Sigmoid colon (tissue), 7 donors: ENCODE results near the gene NUP214. TPM values are rescaled to one million over a fixed set of nuclear protein-coding genes. Genes with fewer than 3 reads are reported as not detected.

Experiments used
- DNase-seq: peaks from one replicate; pipeline ENCODE4 v3.0.0-alpha.2; 2019
- H3K27ac ChIP-seq, 4 donors: fragments of 200-600 bp; sonication (generic); one replicate each; pipeline ENCODE4 v1.5.1; 2016 to 2019; ENCODE audit warnings: mild to moderate bottlenecking in 1 of 4
- H3K27me3 ChIP-seq, 3 donors: fragments of 200-600 bp; sonication (generic); one replicate each; pipeline ENCODE4 v1.5.1; 2019; ENCODE audit warnings: mild to moderate bottlenecking in 1 of 3
- H3K36me3 ChIP-seq, 4 donors: fragments of 200-600 bp; sonication (generic); one replicate each; pipeline ENCODE4 v1.5.1; 2016 to 2019
- H3K4me1 ChIP-seq, 4 donors: fragments of 200-600 bp; sonication (generic); one replicate each; pipeline ENCODE4 v1.5.1; 2017 to 2019
- H3K4me3 ChIP-seq, 4 donors: fragments of 200-600 bp; sonication (generic); one replicate each; pipeline ENCODE4 v1.5.1; 2017 to 2019; ENCODE audit warnings: mild to moderate bottlenecking in 2 of 4, moderate library complexity in 1 of 4
- H3K9me3 ChIP-seq, 4 donors: fragments of 200-600 bp in 3 of 4; sonication (generic) in 3 of 4; one replicate each; pipeline versions ENCODE4 v1.5.1 to v1.6.1; 2013 to 2019
- EP300 ChIP-seq, 4 donors: sonication (generic); formaldehyde crosslinking; IDR thresholded peaks; one replicate each; pipeline ENCODE4 v1.6.1; 2017; ENCODE audit warnings: antibody characterized with exemption in 4 of 4
- POLR2A ChIP-seq, 2 donors: fragments of 450-650 bp; IDR thresholded peaks; one replicate each; pipeline ENCODE4 v1.6.1; 2016; ENCODE audit warnings: antibody characterized with exemption in 2 of 2, mild to moderate bottlenecking in 2 of 2, moderate library complexity in 2 of 2
- POLR2AphosphoS5 ChIP-seq, 4 donors: sonication (generic); formaldehyde crosslinking; IDR thresholded peaks; one replicate each; pipeline ENCODE4 v1.6.1; 2017; ENCODE audit warnings: antibody characterized with exemption in 4 of 4
- WGBS, 2 donors: extraction: QIAGEN DNeasy Blood & Tissue Kit; methylation state at CpG; one replicate each; pipeline ENCODE4 v1.1.7; 2013; 5-methylcytosine and 5-hydroxymethylcytosine counted together
- intact Hi-C: fragments of 100-400 bp; cut with DNase I; formaldehyde crosslinking; loops from one replicate; pipeline ENCODE4 v1.15.1; 2023
- polyA plus RNA-seq, 3 donors: library from polyadenylated mRNA; stranded (reverse); fragments of 200-250 nt; gene quantifications; one replicate each; pipeline ENCODE4 v1.2.3, GENCODE V29; 2013
- total RNA-seq, 4 donors: library from RNA; depleted of rRNA; stranded (reverse); fragments of >200 nt; gene quantifications; one replicate each; pipeline ENCODE4 v1.1.0, GENCODE V29; 2016
- TF ChIP-seq, protein P1 (sequence below), 4 experiments: fragments of 450-650 bp in 3 of 4; fragments of 200-600 bp in 1 of 4; IDR thresholded peaks; one replicate each; pipeline ENCODE4 v1.5.1; 2016 to 2019; ENCODE audit warnings: antibody characterized with exemption in 4 of 4, mild to moderate bottlenecking in 3 of 4, moderate library complexity in 2 of 4
- donor health status: healthy with polysubstance abuse.
- donor health status: Bipolar disorder and iron deficiency.
- donor health status: healthy.

NUP214 gene
- total and polyA plus RNA-seq, 7 donors: 9.2 to 87.5 (median 28.5) TPM

DNA sequence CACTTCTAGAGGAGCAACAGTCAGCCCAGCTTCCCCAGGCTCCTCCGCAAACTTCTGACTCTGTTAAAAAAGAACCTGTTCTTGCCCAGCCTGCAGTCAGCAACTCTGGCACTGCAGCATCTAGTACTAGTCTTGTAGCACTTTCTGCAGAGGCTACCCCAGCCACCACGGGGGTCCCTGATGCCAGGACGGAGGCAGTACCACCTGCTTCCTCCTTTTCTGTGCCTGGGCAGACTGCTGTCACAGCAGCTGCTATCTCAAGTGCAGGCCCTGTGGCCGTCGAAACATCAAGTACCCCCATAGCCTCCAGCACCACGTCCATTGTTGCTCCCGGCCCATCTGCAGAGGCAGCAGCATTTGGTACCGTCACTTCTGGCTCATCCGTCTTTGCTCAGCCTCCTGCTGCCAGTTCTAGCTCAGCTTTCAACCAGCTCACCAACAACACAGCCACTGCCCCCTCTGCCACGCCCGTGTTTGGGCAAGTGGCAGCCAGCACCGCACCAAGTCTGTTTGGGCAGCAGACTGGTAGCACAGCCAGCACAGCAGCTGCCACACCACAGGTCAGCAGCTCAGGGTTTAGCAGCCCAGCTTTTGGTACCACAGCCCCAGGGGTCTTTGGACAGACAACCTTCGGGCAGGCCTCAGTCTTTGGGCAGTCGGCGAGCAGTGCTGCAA lies 72.8 kb downstream of the NUP214 start:
- no peak overlapping the region for H3K4me3 ChIP-seq
- peaks cover 31 to 92% (median 44%) of the 10 kb centered on the region in 4 donors for H3K36me3 ChIP-seq
- H3K9me3 ChIP-seq: no peaks in the 10 kb centered on the region
- no peaks in the 10 kb centered on the region for H3K27me3 ChIP-seq
- WGBS, 2 donors: 89 to 94% methylated on average over 15 of the region's 15 CpGs
- DNase-seq: no peak
- H3K27ac ChIP-seq: no peak overlapping the region
- intact Hi-C loops: no loop called here
- no peak for TF ChIP-seq POLR2AphosphoS5 (IDR thresholded peaks at IDR 0.05)
- no peak for TF ChIP-seq POLR2A (IDR thresholded peaks at IDR 0.05)
- no peak for TF ChIP-seq EP300 (IDR thresholded peaks at IDR 0.05)
- TF ChIP-seq, protein P1, sequence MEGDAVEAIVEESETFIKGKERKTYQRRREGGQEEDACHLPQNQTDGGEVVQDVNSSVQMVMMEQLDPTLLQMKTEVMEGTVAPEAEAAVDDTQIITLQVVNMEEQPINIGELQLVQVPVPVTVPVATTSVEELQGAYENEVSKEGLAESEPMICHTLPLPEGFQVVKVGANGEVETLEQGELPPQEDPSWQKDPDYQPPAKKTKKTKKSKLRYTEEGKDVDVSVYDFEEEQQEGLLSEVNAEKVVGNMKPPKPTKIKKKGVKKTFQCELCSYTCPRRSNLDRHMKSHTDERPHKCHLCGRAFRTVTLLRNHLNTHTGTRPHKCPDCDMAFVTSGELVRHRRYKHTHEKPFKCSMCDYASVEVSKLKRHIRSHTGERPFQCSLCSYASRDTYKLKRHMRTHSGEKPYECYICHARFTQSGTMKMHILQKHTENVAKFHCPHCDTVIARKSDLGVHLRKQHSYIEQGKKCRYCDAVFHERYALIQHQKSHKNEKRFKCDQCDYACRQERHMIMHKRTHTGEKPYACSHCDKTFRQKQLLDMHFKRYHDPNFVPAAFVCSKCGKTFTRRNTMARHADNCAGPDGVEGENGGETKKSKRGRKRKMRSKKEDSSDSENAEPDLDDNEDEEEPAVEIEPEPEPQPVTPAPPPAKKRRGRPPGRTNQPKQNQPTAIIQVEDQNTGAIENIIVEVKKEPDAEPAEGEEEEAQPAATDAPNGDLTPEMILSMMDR (IDR thresholded peaks at IDR 0.05): no peak
- H3K4me1 ChIP-seq: no peaks in the 10 kb centered on the region

DNA sequence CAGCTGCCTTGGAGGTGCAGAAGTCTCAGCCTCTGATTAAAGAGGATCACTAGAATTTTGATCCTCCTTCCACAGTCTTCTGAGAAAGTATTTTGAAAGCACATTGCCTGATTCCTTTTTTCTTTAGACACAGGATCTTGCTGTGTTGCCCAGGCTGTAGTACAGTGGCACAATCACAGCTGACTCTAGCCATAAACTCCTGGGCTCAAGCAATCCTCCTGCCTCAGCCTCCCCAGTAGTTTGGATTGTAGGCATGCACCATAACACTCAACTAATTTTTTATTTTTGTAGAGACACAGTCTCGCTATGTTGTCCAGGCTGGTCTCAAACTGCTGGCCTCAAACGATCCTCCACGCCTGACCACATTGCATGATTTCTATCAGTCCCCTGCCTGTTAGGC lies 76.5 kb downstream of the NUP214 start:
- Histone ChIP-seq H3K4me1 (no peaks in the 10 kb centered on the region), H3K27me3 (no peaks in the 10 kb centered on the region), H3K27ac (no peak overlapping the region), H3K4me3 (no peak overlapping the region), H3K9me3 (no peaks in the 10 kb centered on the region), H3K36me3 (peaks cover 34 to 97% (median 37%) of the 10 kb centered on the region in 4 donors)
- WGBS, 2 donors: 95% methylated on average over 3 of the region's 3 CpGs
- DNase-seq: no peak
- intact Hi-C loops: no loop called here
- TF ChIP-seq POLR2A (IDR thresholded peaks at IDR 0.05) (no peak), EP300 (IDR thresholded peaks at IDR 0.05) (no peak), POLR2AphosphoS5 (IDR thresholded peaks at IDR 0.05) (no peak)
- TF ChIP-seq, protein P1 (IDR thresholded peaks at IDR 0.05): no peak

DNA sequence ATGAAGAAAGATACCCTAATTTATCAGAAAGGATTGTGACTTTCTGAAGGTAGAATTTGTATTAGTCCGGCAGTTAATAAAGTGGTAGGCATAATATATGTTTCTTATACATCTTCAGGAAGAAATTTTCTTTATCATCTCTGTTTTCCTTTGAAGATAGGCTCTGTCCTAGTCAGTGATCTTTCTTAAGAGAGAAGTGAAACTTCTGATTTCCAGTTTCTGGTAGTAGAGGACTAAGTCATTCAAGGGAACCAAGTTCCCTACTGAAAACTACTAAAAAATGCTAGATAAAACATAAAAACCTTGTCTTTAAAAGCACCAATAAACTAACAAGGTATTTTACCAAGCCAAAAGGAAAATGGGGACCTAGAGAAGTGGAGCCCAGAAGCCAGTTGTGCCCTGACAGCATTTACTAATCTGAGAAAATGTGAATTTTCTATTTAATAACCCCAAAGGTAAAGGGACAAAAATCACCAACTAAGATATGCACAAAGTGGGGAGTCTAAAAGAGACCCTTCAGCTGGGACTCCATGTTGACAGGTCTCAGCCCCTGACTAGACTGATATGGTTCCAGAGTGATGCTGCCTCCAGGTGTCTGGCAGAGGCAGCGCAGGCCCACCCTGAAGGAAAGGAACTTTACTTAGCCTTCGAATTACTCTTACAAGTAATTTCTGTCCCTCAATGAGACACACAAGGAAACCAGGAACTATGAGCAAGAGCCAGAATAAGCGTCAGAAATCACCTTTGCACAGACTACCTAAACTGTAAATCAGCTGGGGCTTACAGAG lies 78.2 kb downstream of the NUP214 start:
- H3K27me3 ChIP-seq: no peaks in the 10 kb centered on the region
- TF ChIP-seq POLR2A (IDR thresholded peaks at IDR 0.05) (no peak), POLR2AphosphoS5 (IDR thresholded peaks at IDR 0.05) (no peak), EP300 (IDR thresholded peaks at IDR 0.05) (no peak)
- TF ChIP-seq, protein P1 (IDR thresholded peaks at IDR 0.05): no peak
- H3K36me3 ChIP-seq: peaks cover 19 to 92% (median 21%) of the 10 kb centered on the region in 4 donors
- H3K4me1 ChIP-seq: no peaks in the 10 kb centered on the region
- no peak overlapping the region for H3K27ac ChIP-seq
- DNase-seq: no peak
- H3K4me3 ChIP-seq: no peak overlapping the region
- H3K9me3 ChIP-seq: no peaks in the 10 kb centered on the region
- intact Hi-C loops: no loop called here
- 83 to 89% methylated on average over 4 of the region's 4 CpGs for WGBS, 2 donors

DNA sequence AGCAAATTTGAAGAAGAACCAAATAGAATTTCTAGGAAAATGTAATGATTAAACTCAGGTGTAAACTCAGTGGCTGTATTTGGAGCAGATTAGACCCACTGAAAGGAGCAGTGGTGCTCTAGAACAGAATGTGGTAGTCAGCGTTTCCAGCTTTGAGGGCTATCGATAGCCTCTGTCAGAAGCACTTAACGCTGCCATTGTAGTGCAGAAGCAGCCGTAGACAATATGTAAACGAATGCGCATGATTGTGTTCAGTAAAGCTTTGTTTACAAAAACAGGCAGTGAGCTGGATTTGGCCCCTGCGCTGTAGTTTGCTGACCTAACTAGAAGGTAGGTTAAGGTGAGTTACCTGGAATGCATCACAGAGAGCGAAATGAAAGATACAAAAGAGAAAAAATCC lies 78.9 kb downstream of the NUP214 start:
- H3K36me3 ChIP-seq: peaks cover 12 to 85% (median 15%) of the 10 kb centered on the region in 4 donors
- TF ChIP-seq EP300 (IDR thresholded peaks at IDR 0.05): no peak
- TF ChIP-seq, protein P1 (IDR thresholded peaks at IDR 0.05): no peak
- no peak for TF ChIP-seq POLR2AphosphoS5 (IDR thresholded peaks at IDR 0.05)
- no peak for TF ChIP-seq POLR2A (IDR thresholded peaks at IDR 0.05)
- no peak overlapping the region for H3K27ac ChIP-seq
- DNase-seq: no peak
- H3K4me3 ChIP-seq: no peak overlapping the region
- no peaks in the 10 kb centered on the region for H3K9me3 ChIP-seq
- H3K4me1 ChIP-seq: no peaks in the 10 kb centered on the region
- WGBS, 2 donors: 90 to 95% methylated on average over 8 of the region's 8 CpGs
- intact Hi-C loops: no loop called here
- H3K27me3 ChIP-seq: no peaks in the 10 kb centered on the region
